CD4-positive, alpha-beta T cell treated with Interleukin-4 for 4 hours (primary cell): ENCODE results near the gene GALNT3.

ENCODE experiments used
- DNase-seq: peaks from one replicate; pipeline ENCODE4 v3.0.0-alpha.2; 2020

GALNT3 gene

DNA sequence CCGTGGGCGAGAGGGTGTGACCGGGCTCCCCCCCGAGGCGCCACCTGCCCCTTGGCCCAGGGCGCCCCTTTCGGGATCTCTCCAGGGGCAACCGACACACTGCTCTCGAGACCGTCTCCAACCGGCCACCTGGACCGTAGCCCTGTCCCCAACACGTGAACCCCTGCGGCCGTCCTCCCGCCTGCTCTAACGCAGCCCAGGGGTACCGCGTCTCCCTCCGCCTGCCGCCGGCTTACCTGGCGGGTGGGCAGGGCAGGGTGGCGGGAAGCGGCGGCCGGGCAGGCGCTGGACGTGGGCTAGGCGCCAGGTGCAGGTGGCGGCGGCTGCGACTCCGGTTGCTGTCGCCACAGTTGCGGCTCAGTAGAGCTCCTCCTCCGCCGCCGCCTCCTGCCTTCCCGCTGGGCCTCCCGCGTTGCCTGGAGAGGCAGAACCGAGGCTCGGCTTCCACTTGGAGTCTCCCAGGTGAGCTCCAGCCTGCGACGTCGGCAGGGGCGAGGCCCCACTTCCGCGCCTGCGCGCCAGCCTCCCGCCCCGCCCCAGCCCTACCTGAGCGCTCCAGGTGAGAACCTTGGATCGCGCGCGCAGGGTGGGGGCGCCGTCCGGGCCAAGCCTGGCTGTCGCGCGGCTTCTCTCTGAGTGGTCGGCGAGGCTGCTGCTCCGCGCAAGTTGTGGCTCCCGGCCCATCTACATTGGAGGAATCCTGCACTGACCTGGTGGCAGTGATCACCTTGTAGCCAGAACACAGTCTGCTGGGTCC, at the start of gene GALNT3:
Gene GALNT3 (minus strand): TSS at position 469 of the 757 bp plus-strand sequence. CDS start 23,547 bp downstream, outside the sequence.
- DNase-seq = peak; percentile 19

DNA sequence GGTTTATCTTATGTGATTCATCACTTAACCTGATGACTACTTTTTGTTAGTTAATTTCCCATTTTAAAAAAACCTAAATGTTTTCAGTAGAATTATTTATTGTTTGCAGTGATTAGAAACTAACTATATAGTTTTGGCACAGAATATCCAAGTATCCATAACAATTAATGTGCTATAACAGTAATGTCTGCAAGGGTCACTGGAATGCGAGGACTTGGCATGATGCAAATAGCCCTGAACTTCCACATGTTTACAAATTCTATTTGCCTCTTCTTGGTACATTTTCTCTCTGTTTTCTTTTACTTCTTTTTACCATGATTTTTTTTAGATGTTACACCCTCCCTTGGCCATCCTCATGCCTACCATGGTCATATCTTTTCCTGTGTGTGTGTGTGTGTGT, 49.3 kb upstream of the GALNT3 start:
- DNase-seq = no peak

DNA sequence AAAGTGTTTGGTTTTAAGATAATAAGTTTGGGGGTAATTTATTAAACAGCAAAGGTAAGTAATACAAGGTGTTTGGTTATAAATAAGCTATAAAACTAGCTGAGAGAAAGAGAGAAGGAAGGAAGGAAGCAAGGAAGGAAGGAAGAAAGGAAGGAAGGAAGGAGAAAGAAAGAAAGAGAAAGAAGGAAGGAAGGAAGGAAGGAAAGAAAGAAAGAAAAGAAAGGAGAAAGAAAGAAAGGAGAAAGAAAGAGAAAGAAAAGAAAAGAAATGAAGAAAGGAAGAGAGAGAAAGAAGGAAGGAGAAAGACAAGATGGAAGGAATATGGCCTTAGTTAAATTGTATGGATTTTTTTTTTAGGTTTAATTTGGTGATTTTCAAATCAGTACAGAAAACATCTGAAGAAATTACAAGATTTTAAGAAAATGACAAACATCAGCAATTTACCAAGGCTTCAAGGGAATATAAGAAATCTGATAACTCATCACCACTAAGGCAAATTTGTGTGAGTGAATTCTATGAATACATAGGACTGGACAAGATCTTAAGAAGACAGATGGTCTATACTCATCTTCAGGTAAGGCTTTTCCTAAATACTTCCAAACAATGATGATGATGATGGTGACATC, 46.4 kb upstream of the GALNT3 start:
- DNase-seq = no peak

DNA sequence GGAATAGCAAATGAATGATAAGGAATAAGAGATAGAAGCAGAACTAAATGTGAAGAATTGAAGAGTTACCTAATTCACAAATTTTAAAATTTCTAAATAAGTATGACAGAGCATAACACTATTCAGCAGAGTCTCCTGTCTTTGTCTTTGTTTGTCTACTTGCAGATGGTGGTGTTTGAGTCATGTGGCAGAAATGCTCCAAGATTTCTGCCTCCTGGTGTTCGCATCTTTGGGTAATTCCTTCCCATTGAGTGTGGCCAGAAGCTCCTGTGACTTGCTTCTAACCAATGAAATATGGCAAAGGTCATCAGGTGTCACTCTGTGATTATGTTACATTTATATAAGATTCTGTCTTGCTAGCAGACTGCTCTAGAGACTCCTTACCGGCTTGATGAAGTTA, 45.6 kb upstream of the GALNT3 start:
- DNase-seq = no peak

DNA sequence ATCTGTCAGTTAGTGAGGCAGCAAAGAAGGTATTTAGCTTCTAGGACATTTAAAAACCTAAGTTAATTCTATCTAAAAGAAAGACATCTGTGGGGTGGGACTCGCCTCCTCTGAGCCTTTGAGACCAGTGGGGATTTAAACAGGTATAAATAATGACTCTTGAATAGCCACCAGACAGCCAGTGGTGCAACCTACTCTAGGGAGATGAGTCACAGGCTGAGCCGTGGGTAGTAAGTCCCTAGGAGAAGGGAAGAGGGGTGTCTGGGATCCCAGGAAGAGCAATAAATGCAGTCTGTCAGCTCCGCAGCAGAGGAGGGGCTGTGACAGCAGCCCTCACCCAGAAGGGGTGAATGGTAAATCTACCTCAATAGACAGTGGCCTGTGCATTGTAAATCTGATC, 43.1 kb upstream of the GALNT3 start:
- no peak for DNase-seq

DNA sequence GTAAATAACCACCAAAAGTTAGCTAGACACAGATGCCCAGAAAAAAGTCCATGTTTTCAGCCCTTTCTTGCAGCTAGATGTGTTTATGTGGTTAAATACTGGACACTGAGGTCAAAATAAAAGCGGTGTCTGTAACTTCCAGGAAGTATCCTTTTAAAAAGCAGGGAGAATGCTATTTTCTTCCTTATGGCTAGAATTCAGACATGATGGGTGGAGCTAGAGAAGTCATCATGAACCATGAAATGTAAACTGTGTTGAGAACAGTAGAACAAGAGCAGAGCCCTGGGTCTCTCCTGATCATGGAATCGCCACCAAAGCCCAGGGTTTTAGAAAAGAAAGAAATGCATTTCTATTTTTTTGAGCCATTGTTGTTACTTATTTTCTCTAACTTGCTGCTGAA, 41.3 kb upstream of the GALNT3 start:
- no peak for DNase-seq

DNA sequence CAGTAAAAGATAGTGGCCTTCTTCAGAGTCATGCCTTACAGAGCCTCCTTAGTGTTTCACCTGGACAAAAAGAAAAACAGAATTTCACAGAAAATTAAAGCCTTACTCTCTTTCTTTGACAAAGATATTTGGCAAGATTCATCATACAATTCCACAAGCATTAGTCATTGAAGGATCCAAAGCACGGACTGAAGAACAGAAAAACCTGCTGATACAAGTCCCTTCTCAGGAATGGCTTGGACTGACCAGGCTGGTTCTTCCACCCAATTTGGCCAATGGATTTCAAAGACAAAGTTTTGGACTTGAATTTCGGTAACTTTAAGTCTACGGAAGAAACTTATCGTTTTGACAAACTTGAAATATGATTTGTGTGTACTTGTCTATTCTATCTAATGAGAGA, 39.1 kb upstream of the GALNT3 start:
- no peak for DNase-seq

DNA sequence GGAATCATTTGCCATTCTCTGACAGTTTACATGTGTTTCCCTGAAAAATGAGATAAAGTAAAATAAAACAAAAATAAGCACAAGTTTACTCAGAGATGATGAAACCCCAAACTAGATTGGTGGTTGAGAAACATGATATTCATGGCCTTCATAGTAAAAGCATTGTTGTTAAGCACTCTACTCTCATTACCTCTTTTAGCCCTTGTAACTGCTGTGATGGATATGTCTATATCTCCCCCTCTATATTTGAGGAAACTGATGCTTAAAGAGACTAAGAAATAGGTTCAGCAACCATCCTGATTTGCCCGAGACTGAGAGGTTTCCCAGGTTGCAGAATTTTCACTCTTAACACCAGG, 33.9 kb upstream of the GALNT3 start:
- DNase-seq = no peak

DNA sequence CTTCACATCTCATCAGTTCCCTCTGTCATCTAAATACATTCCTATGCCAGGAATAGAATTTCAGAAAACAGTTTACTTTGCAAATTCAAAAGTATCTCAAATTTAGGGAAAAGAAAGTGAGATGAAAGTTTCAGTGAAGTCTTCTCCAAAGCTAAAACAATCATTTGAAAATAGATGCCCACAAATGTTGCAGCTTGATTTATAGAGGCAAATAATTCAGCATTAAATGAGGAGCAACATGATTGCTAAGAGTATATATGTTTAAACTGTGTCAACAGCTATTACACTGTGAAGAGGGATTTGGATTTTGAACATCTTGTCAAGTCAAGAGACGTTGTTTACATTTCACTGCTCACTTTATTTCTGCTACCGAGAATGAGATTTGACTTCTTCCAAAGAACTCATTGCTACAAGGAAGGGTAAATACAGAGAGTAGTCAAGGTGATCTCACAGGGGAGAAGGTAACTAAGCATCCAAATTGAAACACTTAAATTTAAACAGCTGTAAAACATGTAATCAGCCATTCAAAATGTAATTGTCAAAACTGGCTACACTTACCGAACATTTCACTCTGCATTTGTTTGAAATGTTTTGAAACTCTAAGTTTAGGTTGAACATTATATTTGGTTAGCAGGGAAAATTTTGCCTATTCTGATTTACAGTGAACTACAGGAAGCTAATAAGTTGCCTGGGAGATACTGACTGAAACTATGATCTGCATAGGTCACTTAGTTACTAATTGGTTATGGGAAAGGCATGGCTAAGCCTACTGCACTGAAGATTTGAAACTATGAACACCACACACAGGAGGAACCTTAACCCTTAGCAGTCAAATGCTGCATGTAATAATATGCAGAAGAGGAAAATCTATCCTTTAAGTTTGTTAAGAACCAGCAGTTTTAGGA, 33.2 kb upstream of the GALNT3 start:
- DNase-seq = no peak

DNA sequence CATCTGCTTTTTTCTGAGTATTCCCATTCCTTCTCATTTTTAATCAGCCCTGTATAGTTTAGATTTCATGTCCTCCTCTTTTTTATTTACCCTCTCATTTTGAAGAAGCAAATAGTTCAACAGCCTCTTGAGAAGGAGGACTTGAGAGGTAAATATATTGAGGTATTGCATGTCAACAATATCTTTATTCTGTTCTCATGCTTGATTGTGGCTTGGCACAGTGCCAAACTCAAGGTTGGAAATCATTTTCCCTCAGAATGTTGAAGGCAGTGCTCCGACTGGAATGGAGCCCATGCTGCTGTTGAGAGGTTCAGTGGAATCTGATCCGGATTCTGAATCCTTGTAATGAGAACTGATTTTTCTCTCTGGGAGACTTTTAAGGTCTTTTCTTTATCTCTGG, 31.0 kb upstream of the GALNT3 start:
- DNase-seq = no peak

DNA sequence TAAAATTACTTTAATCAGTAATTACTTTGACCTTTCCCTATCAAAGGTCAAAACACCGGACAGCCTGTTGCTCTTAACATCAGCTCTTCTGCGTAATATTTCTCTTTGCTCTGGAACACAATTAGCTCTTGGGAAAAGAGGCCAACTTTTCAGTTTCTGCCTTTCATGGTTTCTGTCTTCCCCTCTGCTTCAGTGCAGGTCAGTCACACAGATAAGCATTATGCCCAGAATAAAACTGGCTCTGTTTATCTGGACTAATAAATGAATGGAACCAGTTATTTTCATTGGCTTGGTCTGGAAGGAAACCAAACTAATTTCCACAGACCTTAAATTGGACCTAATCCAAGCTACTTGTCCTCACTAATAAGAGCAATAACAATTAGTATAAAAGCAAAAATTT, 26.2 kb upstream of the GALNT3 start:
- DNase-seq = no peak

DNA sequence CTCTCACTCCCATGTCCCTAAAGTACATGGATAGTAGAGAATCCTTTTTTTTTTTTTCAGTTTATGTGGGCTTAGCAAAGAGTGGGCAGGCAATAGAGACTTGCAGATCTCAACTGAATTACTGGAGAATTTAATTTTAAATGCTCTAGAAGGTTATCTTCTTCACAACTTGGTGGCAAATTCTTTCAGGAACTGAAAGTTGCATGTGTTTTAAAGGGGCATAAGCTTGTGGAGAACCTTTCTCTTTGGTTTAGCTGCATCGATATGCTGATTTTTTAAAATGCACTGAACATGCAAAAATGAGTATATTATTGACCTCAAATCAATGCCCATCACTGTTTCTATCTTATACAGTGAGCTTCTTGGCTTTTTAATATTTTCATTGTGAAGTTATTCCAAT, 24.9 kb upstream of the GALNT3 start:
- no peak for DNase-seq

DNA sequence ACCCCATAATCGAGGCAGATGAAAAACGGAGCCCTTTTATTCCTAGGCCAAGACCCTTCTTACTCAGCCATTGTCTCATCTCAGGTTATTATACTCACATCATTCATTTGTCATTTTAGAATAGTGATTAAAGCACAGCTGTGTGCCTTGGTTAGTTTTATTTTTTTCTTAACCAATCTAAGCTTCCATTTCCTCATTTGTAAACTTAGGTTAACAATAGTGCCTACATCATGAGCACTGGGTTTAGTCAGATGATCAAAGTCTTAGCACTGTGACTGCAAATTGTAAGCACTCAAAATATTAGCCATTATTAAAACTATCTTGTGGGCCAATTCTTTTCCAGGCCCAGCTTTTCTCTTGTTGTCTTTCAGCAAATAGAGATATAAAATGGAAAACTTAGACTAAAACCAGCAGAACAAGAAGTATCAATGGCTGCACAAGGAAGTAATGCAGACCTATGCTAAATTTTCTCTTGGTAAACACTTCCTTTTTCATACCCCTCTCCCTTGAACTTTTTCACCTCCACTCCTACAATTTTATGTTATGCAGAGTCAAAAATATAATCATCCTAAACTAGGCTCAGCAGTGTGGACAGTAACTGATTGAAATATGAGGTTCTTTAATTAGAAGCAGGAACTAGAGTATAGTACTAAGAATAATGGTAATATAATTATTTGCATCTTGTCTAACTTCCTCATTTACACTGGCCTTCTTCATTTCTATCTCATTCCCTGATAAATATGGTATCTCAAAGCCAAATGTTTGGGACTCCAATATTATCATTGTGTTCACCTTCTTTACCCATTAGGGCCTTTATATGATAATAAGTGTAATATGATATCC, 21.5 kb upstream of the GALNT3 start:
- DNase-seq = no peak

DNA sequence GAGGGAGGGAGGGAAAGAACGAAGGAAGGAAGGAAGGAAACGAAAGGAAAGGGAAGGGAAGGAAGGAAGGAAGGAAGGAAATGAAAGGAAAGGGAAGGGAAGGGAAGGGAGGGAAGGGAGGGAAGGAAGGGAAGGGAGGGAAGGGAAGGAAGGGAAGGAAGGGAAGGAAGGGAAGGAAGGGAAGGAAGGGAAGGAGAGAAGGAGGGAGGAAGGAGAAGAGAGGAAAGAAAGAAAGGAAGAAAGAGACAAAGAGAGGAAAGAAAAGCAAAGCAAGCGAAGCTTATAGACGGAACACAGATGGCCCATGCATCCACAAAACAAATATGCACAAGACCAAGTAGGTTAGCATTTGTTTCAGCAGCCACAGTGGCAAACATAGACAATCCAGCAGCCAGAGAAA, 20.4 kb upstream of the GALNT3 start:
- no peak for DNase-seq

DNA sequence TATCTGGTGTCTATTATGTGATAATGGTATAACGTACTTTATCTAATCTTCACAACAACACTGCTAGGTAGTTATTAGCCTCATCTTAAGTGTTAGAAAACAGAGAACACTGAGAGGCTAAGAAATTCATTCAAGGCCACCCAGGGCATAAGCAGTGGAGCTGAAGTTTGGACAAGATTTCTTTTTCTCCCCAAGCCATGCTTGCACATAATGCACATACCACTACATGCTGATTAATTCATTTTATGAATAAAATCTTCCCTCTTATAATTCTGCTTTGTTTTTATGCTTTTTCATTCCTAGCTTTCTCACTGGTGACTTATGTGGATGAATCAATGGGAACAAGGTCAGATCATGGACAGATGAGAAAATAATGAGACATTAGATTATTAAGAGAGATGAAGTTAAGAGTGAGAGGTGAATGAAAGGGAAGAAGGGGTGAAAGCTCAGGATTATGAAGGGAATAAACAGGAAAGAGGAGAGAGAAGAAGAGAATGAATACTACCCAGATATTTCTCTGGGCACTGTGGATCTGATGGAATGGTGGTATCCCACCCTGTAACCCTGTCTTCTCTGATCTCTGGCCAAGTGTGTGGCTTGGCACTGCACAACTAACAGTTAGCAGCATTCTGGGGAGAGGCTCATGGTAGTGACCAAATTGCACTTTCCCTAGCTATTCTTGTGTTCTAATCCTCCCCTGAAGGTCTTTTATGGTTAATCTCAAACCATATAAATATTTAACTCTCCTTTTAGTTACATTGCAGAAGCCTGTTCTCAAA, 17.7 kb upstream of the GALNT3 start:
- no peak for DNase-seq

DNA sequence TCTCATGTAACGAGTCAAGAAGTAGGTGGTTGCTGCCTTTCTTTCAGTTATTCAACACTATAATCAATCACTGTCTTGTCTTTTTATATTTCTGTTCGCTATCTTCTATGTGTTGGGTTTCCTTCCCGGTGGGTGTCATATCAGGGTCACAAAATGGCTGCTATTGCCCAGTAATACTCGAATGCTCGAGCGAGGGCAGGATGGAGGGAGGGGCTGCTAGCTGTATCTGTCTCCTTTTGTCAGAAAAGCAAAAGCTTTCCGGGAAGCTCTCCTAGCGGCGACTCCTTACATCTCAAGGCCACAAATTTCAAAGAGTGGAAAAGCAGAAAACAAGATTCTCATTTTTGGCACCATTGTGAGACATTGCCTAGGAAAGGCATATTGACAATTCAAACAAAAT, 16.4 kb upstream of the GALNT3 start:
- no peak for DNase-seq

DNA sequence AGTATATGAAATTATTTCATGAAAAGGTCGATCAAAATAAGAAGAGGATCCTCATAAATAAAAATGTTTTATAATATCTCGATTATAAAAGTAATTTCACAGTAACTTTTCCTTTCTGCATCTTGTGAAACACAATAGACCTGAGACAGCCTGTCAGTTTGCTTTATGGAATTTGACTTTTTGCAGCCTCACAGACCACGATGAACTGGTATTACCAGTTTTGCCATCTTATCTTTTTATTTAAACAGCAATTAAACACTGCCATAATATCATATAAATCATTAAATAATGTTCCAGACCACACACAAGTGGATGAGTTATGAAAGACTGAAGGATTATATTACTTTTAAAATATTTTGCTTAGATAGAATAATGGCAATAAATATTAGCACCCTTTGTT, 10.7 kb upstream of the GALNT3 start:
- no peak for DNase-seq

DNA sequence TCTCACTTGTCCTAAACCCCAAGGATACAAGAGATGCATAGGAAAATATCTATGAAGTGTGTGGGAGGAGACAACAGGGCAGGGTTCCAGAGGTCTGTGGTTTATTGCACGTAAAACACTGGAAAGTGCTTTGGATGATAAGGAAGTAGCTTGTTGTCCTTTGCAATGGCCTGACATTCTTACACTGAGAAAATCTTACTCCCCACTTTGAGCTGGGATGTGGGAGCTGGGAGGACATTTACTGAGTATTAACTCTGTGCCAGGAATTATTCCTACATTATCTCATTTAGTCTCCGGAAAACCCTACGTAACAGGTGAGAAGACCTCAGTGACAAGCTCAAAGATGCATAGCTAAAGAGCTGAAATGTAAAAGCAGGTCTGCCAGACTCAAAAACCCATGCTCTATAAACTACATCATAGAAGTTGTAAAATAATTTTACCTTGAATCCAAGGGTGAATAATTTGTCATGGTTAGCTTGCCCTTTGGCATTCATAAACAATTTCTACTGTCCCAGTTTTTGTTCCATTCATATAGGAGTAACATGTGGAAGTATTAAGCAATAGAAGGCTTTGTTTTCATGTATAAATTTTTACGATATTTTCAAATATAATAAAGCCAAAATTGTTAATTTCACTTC, 9.2 kb upstream of the GALNT3 start:
- DNase-seq = no peak

DNA sequence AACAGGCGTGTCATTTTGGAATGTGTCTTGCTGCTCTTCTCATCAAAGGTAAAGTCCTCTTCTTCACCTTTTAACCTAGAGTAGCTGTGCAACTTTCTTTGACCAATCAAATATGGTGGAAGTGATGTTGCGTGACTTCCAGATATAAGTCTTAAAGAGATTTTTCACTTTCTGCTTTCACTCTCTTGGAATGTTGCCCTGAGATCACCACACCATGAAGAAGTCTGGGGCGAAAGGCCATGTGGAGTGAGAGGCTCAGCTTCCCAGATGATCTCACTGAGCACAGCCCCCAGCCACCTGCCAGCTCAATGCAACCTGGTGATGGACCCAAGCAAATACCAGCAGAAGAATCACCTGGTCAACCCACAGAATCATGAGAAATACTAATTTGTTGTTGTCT, 7.1 kb upstream of the GALNT3 start:
- DNase-seq = no peak

DNA sequence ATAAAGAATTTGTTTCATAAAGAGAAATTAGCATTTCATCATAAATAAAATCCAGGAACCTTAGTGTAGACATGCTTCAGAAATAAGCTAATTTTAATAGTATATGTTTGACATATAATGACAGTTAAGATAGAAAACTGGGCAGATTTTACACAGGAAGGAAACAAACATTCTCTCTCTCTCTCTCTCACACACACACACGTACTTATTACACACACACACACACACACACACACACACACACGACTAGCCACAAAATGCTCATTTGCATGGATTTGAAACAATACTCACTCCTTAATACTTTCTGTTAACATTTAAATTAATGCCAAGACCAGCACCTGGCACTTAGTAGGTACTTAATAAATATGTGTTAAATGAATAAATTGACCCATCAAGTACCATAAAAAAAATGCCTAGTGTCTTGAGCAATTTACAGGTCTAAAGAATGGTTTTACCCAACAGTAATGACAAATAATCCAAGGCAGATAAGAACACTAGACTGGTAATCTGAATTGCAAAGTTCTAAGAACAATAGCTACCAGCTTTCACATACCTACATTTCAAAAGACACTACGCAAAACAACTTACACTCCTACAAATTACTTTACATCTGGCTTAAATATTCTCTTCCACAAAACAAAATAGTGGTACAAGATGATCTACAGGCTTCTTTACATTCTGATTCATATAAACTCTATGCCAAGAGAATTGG, 2.9 kb upstream of the GALNT3 start:
- DNase-seq = peak; percentile 29

DNA sequence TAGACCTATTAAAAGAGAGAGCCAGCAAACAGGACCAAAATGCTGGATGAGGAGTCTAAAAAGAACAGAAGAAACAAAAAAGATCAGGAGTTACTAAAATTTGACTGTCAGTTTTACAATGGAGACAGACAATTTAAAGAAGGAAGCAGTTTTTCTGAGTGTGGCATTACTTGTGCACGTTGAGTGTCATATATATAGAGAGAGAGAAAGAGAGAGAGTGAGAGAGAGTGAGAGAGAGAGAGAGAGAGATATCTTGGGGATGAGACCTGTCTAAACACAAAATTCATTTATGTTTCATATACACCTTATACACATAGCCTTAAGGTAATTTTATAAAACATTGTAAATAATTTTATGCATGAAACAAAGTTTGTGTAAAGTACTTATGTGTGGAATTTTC, 2.1 kb upstream of the GALNT3 start:
- DNase-seq = no peak
